ENCODE results near the gene KRT10. TPM values are rescaled to one million over a fixed set of nuclear protein-coding genes. Genes with fewer than 3 reads are reported as not detected.

Gene KRT10
- total RNA-seq, 1 experiment from 2014 or later, result 28.4 TPM

GRCh38 chr17:40850293-40850972 lies 28.0 kb upstream of the KRT10 start:
- H3K27ac ChIP-seq (ENCODE audit: insufficient read length, low read depth, low read length), result no peak overlapping the region
- no peak overlapping the region for H3K14ac ChIP-seq (ENCODE audit: insufficient read depth, low read length)
- H2BK20ac ChIP-seq (ENCODE audit: low read depth, low read length, poor library complexity, severe bottlenecking), result no peak overlapping the region
- H4K5ac ChIP-seq (ENCODE audit: insufficient read length, low read depth, low read length), result no peak overlapping the region
- no peak overlapping the region for H3T11ph ChIP-seq (ENCODE audit: low read length)
- no peak overlapping the region for H3K4ac ChIP-seq (ENCODE audit: low read depth, low read length)
- no peak overlapping the region for H2BK120ac ChIP-seq (ENCODE audit: low read depth, low read length, poor library complexity, severe bottlenecking)
- Mint-ChIP-seq H3K36me3 (ENCODE audit: insufficient read depth in 1 of 3, low read depth in 3 of 3) (no peaks in the 10 kb centered on the region), H3K27ac (no peak overlapping the region), H3K27me3 (ENCODE audit: low read depth) (peaks cover 27% of the 10 kb centered on the region), H3K4me3 (no peak overlapping the region), H3K4me1 (peaks cover 16 to 18% of the 10 kb centered on the region in 2 experiments), H3K9me3 (no peaks in the 10 kb centered on the region)
- H3K23me2 ChIP-seq (ENCODE audit: insufficient read length, low read depth, low read length, poor library complexity, severe bottlenecking), result no peaks in the 10 kb centered on the region
- H2BK12ac ChIP-seq (ENCODE audit: insufficient read length, low read depth, low read length), result no peak overlapping the region
- H3K23ac ChIP-seq (ENCODE audit: insufficient read length, low read depth, low read length), result no peak overlapping the region
- H4K20me1 ChIP-seq (ENCODE audit: control insufficient read depth, insufficient read depth, insufficient read length), result no peaks in the 10 kb centered on the region
- H2AFZ ChIP-seq (ENCODE audit: low read length), result no peak overlapping the region
- no peaks in the 10 kb centered on the region for H3K79me2 ChIP-seq (ENCODE audit: insufficient read depth, low read length)
- H3K18ac ChIP-seq (ENCODE audit: insufficient read length, low read depth, low read length), result no peak overlapping the region
- H2BK15ac ChIP-seq (ENCODE audit: low read depth, low read length), result no peak overlapping the region
- no peaks in the 10 kb centered on the region for H3K27me3 ChIP-seq (ENCODE audit: insufficient read depth, low read length)
- WGBS (ENCODE audit: extremely low coverage, insufficient read length, low lambda C conversion rate), result no CpG with 5 or more reads among the region's 3 CpGs
- H3K79me1 ChIP-seq (ENCODE audit: insufficient read depth, low read depth, low read length, poor library complexity, severe bottlenecking), result no peaks in the 10 kb centered on the region
- no peak overlapping the region for H4K8ac ChIP-seq (replicated peaks; ENCODE audit: insufficient read length, low read depth, low read length)
- H3K9me3 ChIP-seq (ENCODE audit: control insufficient read depth, low read depth, low read length), result no peaks in the 10 kb centered on the region
- H3K4me1 ChIP-seq (ENCODE audit: insufficient read depth, low read length), result no peaks in the 10 kb centered on the region; the same call in 1 of the 2 replicates
- no peak overlapping the region for H4K91ac ChIP-seq (ENCODE audit: insufficient read length, low read depth, low read length)
- H3K56ac ChIP-seq (ENCODE audit: insufficient read length, low read depth, low read length), result no peak overlapping the region
- H3K4me2 ChIP-seq (ENCODE audit: insufficient read depth, insufficient read length, low read length), result no peak overlapping the region
- TF ChIP-seq CTCF (conservative IDR thresholded peaks at IDR 0.05), result no peak
- H2BK5ac ChIP-seq (ENCODE audit: insufficient read length, low read length), result no peak overlapping the region
- H3K9ac ChIP-seq (ENCODE audit: extremely low read depth, insufficient read length, low read length), result no peak overlapping the region
- DNase-seq, result no peak
- no peak overlapping the region for H2AK5ac ChIP-seq (ENCODE audit: insufficient read length, low read length)

All from H9 (cell line).